Renal cortical epithelial cell (primary cell): Measurements from ENCODE around the gene SS18L1. TPM values are rescaled to one million over a fixed set of nuclear protein-coding genes. Genes with fewer than 3 reads are reported as not detected.

Source experiments
- DNase-seq: peaks from one replicate; pipeline ENCODE4 v3.0.0-alpha.2; 2011; ENCODE audit warnings: low read depth
- total RNA-seq: library from RNA; depleted of rRNA; stranded (reverse); fragments of >200 nt; gene quantifications from 2 replicates; pipeline ENCODE4 v1.2.3, GENCODE V29; 2014

SS18L1 gene
- total RNA-seq, 1 donor from 2014 or later = 21.8 TPM

GRCh38 chr20:62192635-62193034, 49.1 kb downstream of the SS18L1 start:
- DNase-seq = no peak

- DNase-seq = no peak
Measured at GRCh38 chr20:62193079-62194025, 49.8 kb downstream of the SS18L1 start.

- no peak for DNase-seq
Measured at GRCh38 chr20:62195075-62195405, 51.5 kb downstream of the SS18L1 start.

GRCh38 chr20:62195736-62196135, 52.2 kb downstream of the SS18L1 start:
- no peak for DNase-seq

GRCh38 chr20:62196286-62196685, 52.7 kb downstream of the SS18L1 start:
- DNase-seq = no peak

- DNase-seq = no peak
Measured at GRCh38 chr20:62197311-62197710, 53.7 kb downstream of the SS18L1 start.

GRCh38 chr20:62197801-62198200, 54.2 kb downstream of the SS18L1 start:
- no peak for DNase-seq

- DNase-seq = no peak
Measured at GRCh38 chr20:62198496-62198895, 54.9 kb downstream of the SS18L1 start.

GRCh38 chr20:62198931-62199330, 55.4 kb downstream of the SS18L1 start:
- DNase-seq = no peak

GRCh38 chr20:62200491-62201172, 57.1 kb downstream of the SS18L1 start:
- no peak for DNase-seq

GRCh38 chr20:62201173-62202082, 57.9 kb downstream of the SS18L1 start:
- no peak for DNase-seq

GRCh38 chr20:62202083-62202395, 58.5 kb downstream of the SS18L1 start:
- DNase-seq = no peak

GRCh38 chr20:62202676-62203377, 59.3 kb downstream of the SS18L1 start:
- DNase-seq = no peak

GRCh38 chr20:62203378-62204030, 59.9 kb downstream of the SS18L1 start:
- DNase-seq = no peak

GRCh38 chr20:62205618-62206387, 62.2 kb downstream of the SS18L1 start:
- no peak for DNase-seq

GRCh38 chr20:62206388-62206775, 62.8 kb downstream of the SS18L1 start:
- DNase-seq = no peak

- no peak for DNase-seq
Measured at GRCh38 chr20:62208061-62208794, 64.7 kb downstream of the SS18L1 start.

- DNase-seq = no peak
Measured at GRCh38 chr20:62208795-62209755, 65.5 kb downstream of the SS18L1 start.
